KMS-11 (cell line): ENCODE data around the gene RASA3.
"Not testable (repeated sequence)": the region's sequence is repeated elsewhere in the genome, so short reads cannot be mapped to it uniquely, and the experiment has no call there.

Experiments used
- H2AFZ ChIP-seq: fragments of 200-600 bp; sonication (generic); 2 replicates; pipeline ENCODE4 v1.6.1; 2016; ENCODE audit warnings: antibody characterized with exemption, mixed run types, low read depth
- H3K27ac ChIP-seq: fragments of 200-600 bp; sonication (generic); 2 replicates; pipeline ENCODE4 v1.6.1; 2016; ENCODE audit warnings: mild to moderate bottlenecking, mixed run types
- H3K27me3 ChIP-seq: fragments of 200-600 bp; sonication (generic); 2 replicates; pipeline ENCODE4 v1.6.1; 2017; ENCODE audit warnings: mild to moderate bottlenecking, low read depth, mixed run types, moderate library complexity; ENCODE audit not compliant: insufficient read depth
- H3K36me3 ChIP-seq: fragments of 200-600 bp; sonication (generic); 2 replicates; pipeline ENCODE4 v1.6.1; 2017; ENCODE audit warnings: mild to moderate bottlenecking, mixed run types; ENCODE audit not compliant: insufficient read depth
- H3K4me1 ChIP-seq: fragments of 200-600 bp; sonication (generic); 2 replicates; pipeline ENCODE4 v1.6.1; 2016; ENCODE audit warnings: mild to moderate bottlenecking, low read depth, mixed run types; ENCODE audit not compliant: poor library complexity, severe bottlenecking
- H3K4me2 ChIP-seq: fragments of 200-600 bp; sonication (generic); 2 replicates; pipeline ENCODE4 v1.7.0; 2016; ENCODE audit warnings: mild to moderate bottlenecking, mixed run types
- H3K4me3 ChIP-seq: fragments of 200-600 bp; sonication (generic); IDR thresholded peaks from 2 replicates; pipeline ENCODE4 v1.6.1; 2017; ENCODE audit warnings: low read depth, low read length, mixed read lengths; ENCODE audit not compliant: insufficient read depth
- H3K79me2 ChIP-seq: fragments of 200-600 bp; sonication (generic); 2 replicates; pipeline ENCODE4 v1.6.1; 2016; ENCODE audit warnings: low read depth, mixed run types; ENCODE audit not compliant: insufficient read depth
- H3K9ac ChIP-seq: fragments of 200-600 bp; sonication (generic); 2 replicates; pipeline ENCODE4 v1.6.1; 2016; ENCODE audit warnings: mild to moderate bottlenecking, mixed run types
- H4K20me1 ChIP-seq: fragments of 200-600 bp; sonication (generic); 2 replicates; pipeline ENCODE4 v1.6.1; 2016; ENCODE audit warnings: mild to moderate bottlenecking, mixed run types; ENCODE audit not compliant: insufficient read depth
- TF ChIP-seq, protein P1 (sequence below): fragments of 200-600 bp; sonication (generic); conservative IDR thresholded peaks from 2 replicates; pipeline ENCODE4 v1.6.1; 2017; ENCODE audit warnings: low read depth, mild to moderate bottlenecking, antibody characterized with exemption, low read length, moderate library complexity, mixed read lengths

The RASA3 gene

DNA sequence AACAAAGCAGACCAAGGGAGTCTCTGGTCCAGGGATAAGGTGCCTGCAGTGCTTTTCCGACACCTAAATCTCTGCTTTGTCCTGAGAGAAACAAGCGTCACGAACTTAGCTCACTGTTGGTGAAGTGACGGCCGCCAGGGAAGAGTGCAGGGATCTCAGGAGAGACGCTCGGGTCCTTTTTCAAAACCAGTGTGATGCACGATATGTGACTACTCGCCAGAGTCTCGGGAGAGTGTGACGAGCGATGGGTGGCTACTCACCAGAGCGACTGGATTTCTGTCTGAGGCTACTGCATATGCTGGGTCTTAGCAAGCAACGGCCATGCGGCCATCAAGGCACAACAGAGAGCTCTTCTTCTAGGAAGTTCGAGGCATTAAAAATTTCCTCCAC, 30.1 kb upstream of the RASA3 start:
- no peak overlapping the region for H3K27ac ChIP-seq
- peaks cover 3% of the 10 kb centered on the region; the same call in 1 of the 2 replicates for H3K27me3 ChIP-seq
- H3K4me2 ChIP-seq, result no peak overlapping the region
- no peaks in the 10 kb centered on the region for H3K4me1 ChIP-seq
- TF ChIP-seq, protein P1, sequence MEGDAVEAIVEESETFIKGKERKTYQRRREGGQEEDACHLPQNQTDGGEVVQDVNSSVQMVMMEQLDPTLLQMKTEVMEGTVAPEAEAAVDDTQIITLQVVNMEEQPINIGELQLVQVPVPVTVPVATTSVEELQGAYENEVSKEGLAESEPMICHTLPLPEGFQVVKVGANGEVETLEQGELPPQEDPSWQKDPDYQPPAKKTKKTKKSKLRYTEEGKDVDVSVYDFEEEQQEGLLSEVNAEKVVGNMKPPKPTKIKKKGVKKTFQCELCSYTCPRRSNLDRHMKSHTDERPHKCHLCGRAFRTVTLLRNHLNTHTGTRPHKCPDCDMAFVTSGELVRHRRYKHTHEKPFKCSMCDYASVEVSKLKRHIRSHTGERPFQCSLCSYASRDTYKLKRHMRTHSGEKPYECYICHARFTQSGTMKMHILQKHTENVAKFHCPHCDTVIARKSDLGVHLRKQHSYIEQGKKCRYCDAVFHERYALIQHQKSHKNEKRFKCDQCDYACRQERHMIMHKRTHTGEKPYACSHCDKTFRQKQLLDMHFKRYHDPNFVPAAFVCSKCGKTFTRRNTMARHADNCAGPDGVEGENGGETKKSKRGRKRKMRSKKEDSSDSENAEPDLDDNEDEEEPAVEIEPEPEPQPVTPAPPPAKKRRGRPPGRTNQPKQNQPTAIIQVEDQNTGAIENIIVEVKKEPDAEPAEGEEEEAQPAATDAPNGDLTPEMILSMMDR, result no peak
- H3K36me3 ChIP-seq, result no peaks in the 10 kb centered on the region
- H2AFZ ChIP-seq, result no peak overlapping the region
- no peak overlapping the region for H3K4me3 ChIP-seq
- H3K79me2 ChIP-seq, result no peaks in the 10 kb centered on the region
- H4K20me1 ChIP-seq, result no peaks in the 10 kb centered on the region
- H3K9ac ChIP-seq, result no peak overlapping the region

DNA sequence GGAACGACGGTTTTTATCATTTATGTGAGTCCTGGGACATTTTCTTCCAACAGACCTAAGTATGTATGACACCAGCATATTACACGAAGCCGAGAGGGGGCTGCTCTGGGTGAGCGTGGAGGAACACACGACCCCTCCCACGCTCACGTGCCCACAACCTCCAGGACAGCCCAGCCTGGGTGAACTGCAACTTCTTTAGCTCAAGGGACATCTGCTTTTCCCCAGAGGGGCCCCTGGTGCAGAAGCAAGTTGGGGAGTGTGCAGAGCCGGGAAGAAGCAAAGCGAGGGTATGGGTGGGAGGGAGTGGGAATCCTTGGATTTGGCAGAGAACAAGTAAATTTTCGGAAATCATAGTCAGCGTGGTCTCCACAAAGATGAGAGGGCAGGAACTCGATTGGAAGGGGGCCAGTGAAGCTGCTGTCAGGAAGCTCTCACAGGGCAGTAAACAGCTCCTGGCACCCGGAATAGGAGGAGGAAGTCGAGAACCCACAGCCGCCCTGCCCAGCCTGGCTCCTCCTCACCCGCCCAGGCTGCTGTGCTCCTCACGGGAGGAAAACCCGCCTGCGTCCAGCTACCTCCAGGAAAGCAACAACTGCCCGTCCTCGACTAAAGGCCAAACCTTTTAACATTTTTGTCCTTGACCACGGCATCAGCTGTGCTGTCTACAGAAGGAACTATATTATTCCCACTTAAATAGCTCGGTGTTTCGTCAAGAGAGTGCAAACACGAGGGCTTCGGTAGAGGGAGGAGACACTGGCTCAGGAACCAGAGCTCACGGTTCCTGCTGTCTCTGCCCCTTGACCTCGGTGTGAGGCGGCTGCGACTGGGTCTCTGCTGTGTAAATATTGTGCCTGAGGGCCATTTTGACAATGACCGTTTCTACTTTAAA, 29.5 kb upstream of the RASA3 start:
- H3K4me3 ChIP-seq, result no peak overlapping the region
- no peak overlapping the region for H3K27ac ChIP-seq
- no peak overlapping the region for H2AFZ ChIP-seq
- no peaks in the 10 kb centered on the region for H3K79me2 ChIP-seq
- TF ChIP-seq, protein P1, result no peak
- H3K27me3 ChIP-seq, result peaks cover 3% of the 10 kb centered on the region; the same call in 1 of the 2 replicates
- no peaks in the 10 kb centered on the region for H4K20me1 ChIP-seq
- no peak overlapping the region for H3K4me2 ChIP-seq
- no peaks in the 10 kb centered on the region for H3K36me3 ChIP-seq
- no peak overlapping the region for H3K9ac ChIP-seq
- H3K4me1 ChIP-seq, result no peaks in the 10 kb centered on the region

DNA sequence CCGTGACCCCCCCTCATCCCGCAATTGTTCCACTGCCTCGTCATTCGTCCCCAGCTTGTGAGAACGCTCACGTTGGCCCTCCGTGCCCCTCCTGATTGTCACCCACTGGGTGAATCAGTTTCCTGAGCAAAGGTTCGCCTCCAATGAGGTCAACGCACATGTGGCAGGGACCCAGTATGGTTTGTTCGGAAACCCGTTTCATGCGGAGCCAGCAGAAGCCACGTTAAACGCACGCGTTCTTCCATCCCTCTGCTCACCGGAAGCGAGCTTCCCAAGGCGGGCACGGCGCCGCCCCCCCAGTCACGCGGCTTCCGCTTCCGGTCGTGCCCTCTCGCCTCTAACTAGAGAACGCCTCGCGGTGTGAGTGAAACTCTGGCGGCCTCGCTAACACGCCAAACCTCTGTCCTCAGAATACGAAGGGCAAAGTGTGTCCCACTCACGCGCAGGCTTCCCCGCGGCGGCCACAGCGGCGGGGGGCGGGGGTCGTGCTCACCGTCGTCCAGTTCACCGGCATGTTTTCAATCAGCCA, 28.7 kb upstream of the RASA3 start:
- Histone ChIP-seq H3K27ac (no peak overlapping the region), H3K4me3 (no peak overlapping the region), H2AFZ (no peak overlapping the region), H3K9ac (no peak overlapping the region), H4K20me1 (no peaks in the 10 kb centered on the region), H3K27me3 (peaks cover 3% of the 10 kb centered on the region; the same call in 1 of the 2 replicates), H3K36me3 (no peaks in the 10 kb centered on the region), H3K4me1 (no peaks in the 10 kb centered on the region), H3K79me2 (no peaks in the 10 kb centered on the region), H3K4me2 (no peak overlapping the region)
- TF ChIP-seq, protein P1, result no peak

DNA sequence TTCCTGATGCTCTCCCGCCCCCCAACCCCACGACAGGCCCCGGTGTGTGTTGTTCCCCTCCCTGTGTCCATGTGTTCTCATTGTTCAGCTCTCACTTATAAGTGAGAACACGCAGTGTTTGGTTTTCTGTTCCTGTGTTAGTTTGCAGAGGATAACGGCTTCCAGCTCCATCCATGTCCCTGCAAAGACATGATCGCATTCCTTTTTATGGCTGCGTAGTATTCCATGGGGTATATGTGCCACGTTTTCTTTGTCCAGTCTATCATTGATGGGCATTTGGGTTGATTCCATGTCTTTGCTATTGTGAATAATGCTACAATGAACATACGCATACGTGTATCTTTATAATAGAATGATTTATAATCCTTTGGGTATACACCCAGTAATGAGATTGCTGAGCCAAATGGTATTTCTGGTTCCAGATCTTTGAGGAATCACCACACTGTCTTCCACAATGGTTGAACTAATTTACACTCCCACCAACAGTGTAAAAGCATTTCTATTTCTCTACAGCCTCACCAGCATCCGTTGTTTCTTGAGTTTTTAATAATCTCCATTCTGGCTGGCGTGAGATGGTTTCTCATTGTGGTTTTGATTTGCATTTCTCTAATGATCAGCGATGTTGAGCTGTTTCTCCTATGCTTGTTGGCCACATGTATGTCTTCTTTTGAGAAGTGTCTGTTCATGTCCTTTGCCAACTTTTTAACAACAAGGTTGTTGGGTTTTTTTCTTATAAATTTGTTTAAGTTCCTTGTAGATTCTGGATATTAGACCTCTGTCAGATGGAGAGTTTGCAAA, 26.6 kb upstream of the RASA3 start:
- H2AFZ ChIP-seq, H3K27me3 ChIP-seq, H3K4me2 ChIP-seq, H3K4me1 ChIP-seq, H3K4me3 ChIP-seq, H3K27ac ChIP-seq, H3K79me2 ChIP-seq, H4K20me1 ChIP-seq, H3K36me3 ChIP-seq, H3K9ac ChIP-seq: not testable (repeated sequence)
